NCI-H2171 (cell line): ENCODE results near the gene ATP8B3.

Experiments
- DNase-seq: peaks from one replicate; lab custom pipeline; 2025; lab: John Stamatoyannopoulos, UW

Gene ATP8B3

GRCh38 chr19:1816530-1817298 lies 4.6 kb upstream of the ATP8B3 start:
- DNase-seq, result no peak

GRCh38 chr19:1815605-1816529 lies 3.8 kb upstream of the ATP8B3 start:
- no peak for DNase-seq

DNA sequence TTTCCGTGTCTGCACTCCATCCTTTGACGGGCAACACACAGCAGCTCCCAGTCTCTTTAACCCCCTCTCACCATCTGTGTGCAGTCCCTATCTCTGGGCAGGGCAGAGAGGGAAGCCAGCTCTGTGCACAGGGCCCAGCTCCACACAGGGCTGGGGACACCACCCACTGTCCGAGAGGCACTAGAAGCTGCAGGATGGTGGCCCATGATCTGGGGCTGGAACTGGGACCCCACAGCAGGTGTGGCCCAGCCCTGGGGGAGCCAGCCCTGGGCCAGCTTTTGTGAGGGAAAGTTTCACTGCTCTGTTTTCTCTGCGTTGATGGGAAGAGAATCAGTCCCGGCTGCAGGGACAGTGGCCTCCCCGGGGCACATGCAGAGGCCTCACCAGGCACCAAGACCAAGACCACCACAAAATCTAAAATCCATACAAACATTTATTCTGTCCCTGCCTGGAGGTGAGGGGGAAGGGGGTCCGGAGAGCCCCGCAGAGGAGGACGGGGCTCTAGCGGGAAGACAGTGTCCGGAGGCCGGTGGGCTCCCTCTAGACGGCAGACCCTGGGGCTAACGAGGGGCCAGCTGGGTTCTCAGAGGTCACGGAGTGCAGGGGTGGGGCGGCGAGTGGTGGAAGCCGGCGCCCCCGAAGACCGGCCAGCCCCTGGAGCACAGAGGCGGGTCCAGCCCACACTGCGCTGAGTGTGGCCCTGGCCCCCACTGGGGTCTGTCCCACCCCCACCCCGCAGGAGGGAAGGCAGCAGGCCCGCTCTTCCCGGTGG lies 2.9 kb upstream of the ATP8B3 start:
- no peak for DNase-seq

GRCh38 chr19:1814391-1814790 lies 2.3 kb upstream of the ATP8B3 start:
- no peak for DNase-seq

- no peak for DNase-seq
Measured at GRCh38 chr19:1813192-1814182, 1.4 kb upstream of the ATP8B3 start.

- peak; percentile 91 for DNase-seq
Measured at GRCh38 chr19:1812426-1813191, 533 bp upstream of the ATP8B3 start.

- DNase-seq, result no peak
Measured at GRCh38 chr19:1811472-1811894, 593 bp downstream of the ATP8B3 start.

- DNase-seq, result no peak
Measured at GRCh38 chr19:1810439-1811160, 1.5 kb downstream of the ATP8B3 start.

DNA sequence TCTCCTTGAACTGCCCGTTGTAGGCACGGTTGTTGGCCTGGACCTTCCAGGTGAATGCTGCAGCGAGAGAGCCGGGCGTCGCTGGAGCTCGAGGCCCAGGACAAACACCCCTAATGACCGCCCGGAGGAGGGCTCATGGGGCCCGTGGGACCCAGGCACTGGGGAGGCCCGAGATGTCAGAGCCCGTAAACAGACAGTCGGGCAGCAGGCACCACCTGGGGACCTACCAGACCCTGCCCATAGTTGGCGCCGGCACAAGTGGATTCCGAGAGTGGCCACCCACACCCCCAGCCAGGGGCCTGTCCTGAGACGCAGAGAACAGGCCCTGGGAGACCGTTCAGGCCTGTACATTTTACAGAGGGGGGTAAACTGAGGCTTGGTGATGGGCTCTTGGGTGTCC lies 2.4 kb downstream of the ATP8B3 start:
- DNase-seq, result no peak

DNA sequence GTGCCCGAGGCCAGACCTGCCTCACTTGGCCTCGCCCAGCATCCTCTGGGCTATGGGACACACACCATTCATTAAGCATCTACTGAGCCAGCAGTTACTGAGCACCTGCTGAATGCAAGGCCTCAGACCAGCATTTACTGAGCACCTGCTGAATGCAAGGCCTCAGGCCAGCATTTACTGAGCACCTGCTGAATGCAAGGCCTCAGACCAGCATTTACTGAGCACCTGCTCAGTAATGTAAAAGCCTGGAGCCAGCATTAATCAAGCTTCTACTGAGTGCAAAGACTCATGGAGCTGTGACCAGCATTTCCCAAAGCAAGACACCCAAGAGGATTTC lies 3.7 kb downstream of the ATP8B3 start:
- DNase-seq, result no peak

DNA sequence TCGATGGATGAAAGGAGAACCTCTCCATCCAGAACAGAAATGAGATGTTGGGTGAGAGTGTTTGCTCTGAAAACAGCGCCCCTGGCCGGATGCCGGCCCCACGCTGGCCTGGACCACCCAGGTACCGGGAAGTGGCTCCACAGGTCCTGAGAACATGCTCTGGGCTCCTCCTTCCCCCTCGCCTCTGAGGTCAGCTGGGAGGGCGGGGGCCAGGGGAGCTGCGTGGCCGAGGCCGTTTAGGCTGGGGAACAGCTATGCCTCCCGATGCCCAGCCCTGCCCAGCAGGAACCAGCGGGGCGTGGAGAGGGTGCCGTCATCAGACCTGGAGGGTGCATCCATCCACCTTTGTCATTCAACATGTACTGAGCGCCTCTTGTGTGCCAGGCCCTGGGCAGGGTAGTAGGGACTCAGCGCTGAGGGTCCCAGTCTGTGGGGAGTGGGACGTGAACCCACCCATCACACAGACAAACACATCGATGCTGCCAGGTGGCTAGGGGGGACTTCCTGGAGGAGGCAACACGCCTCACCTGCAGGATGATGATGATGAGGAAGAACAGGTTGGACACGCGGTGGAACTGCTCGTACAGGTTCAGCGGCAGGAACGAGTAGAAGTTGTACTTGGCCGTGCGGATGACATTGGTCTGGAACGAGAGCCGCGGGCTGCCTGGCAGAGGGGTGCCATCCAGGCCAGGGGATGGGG lies 4.2 kb downstream of the ATP8B3 start:
- DNase-seq, result no peak

DNA sequence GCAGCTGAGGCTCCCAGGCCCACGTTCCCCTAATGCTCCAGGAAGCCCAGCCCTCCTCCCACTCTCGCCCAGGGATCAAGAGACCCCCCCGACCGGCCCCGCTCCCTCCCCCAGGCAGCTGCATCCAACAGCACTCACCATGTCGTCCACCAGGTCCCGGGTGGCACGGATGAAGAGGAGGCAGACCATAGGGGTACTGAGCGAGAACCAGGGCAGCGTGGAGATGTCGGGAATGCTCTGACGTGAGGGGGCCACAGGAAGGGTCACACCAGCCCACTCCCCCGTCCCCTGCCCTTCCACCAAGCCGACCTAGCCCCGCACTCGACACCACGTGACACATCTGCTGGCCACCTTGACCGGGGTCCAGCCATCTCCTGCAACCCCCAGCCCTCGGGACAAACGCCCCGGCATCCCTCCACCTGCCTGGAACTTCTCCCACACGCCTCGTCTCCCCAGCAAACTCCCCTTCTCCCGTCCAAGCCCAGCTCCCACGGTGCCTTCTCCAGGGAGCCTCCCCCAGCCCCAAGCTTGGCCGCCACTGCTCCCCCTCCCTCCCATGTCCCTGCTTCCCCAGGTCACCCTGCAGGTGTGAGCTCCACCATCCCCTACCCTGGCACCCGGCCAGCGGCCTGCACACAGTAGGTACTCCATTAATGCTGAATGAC lies 4.9 kb downstream of the ATP8B3 start:
- DNase-seq, result no peak

GRCh38 chr19:1806184-1807029 lies 5.7 kb downstream of the ATP8B3 start:
- no peak for DNase-seq

DNA sequence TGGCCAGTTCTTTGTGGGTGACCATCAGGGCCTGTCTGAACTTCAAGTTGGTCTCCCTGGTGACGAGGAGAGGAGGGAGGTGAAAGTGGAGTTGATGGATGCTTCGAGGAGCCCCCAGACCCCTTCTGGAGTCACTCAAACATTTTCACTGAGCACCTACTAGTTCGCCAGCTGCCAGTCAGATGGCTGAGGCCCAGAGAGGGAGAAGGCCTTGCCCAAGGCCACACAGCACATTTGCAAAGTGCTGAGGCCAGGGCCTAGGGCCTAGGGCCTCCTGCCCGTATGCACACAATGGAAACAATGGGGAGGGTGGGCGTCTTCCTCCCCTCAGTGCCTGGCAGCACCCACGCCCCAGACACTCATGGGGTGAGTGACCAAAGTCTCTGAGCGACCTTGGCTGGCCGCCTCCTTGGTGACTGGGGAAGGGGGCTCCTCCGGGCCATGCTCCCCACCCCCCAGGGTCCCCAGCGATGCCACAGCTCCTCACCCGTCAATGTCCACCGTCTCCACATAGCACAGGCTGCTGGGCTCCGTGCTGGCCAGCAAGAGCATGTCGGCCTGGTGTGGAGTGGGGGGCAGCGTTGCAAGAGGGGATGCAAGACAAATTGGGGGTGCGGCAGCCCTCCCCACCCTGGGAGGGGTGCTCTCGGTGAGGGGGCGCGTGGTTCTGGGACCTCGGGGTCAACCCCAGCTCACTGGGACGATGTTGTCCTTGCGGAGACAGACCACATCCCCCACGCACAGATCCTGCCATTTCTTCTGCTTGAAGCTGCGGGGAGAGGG lies 6.5 kb downstream of the ATP8B3 start:
- DNase-seq, result no peak

- DNase-seq, result no peak
Measured at GRCh38 chr19:1804858-1805257, 7.2 kb downstream of the ATP8B3 start.

- peak; percentile 76 for DNase-seq
Measured at GRCh38 chr19:1799695-1800342, 12.3 kb downstream of the ATP8B3 start.
